ENCODE results near the gene SLC19A3.

GRCh38 chr2:227703961-227704360 is 13.9 kb downstream of the SLC19A3 start:
- TF ChIP-seq CTCF (IDR thresholded peaks at IDR 0.05) (no peak), POLR2A (IDR thresholded peaks at IDR 0.05) (no peak)
